Transverse colon (tissue), 3 donors: ENCODE results near the gene PCBD1.

Source experiments
- POLR2A ChIP-seq: fragments of 450-650 bp; IDR thresholded peaks from one replicate; pipeline ENCODE4 v1.6.1; 2016; ENCODE audit warnings: antibody characterized with exemption, mild to moderate bottlenecking, moderate library complexity
- POLR2AphosphoS5 ChIP-seq, 3 donors: sonication (generic); formaldehyde crosslinking; IDR thresholded peaks; one replicate each; pipeline ENCODE4 v1.6.1; 2016; ENCODE audit warnings: antibody characterized with exemption in 3 of 3

DNA sequence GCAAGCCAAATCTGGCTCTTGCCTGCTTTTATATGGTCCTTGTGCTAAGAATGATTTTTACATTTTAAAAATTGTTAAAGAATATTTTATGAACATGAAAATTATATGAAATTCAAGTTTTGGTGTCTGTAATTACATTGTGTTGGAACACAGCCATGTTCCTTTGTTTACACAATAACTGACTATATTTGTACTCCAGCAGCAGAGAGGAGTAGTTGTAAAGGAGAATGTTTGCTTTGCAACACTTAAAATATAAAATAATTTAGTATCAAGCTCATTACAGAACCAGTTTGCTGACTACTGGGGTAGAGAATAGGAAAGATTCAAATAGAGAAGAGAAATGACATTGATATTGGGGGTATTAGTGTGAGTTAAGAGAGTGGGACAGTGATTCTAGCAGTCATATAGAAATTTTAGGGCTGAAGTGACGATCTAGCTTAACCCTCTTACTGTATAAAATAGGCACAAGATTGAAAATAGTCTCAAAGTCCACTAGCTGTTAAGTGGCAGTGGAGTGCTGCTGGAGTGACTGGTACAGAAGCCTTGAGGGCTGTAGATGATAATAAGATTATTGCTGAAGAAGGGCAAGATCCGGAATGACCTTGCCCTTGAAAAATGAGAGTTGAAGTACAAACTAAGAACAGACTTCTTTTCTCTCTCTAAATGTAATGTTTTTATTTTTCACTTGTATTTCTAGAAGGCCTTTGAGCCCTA is 44.4 kb downstream of the PCBD1 start:
- TF ChIP-seq POLR2A (no peak), POLR2AphosphoS5 (IDR thresholded peaks at IDR 0.05) (no peak)
